Stimulated activated naive CD4-positive, alpha-beta T cell (primary cell): ENCODE data around the gene RUSF1.
"Not testable (repeated sequence)": the region's sequence is repeated elsewhere in the genome, so short reads cannot be mapped to it uniquely, and the experiment has no call there.

ENCODE experiments used
- DNase-seq, 6 experiments: peaks; one replicate each; lab custom pipeline; 2025; lab: John Stamatoyannopoulos, UW

RUSF1 gene

GRCh38 chr16:31507929-31508705 lies at the start of gene RUSF1:
TSS of gene RUSF1 (minus strand) at chr16:31508391. CDS start at chr16:31508373, 18 bp downstream.
- peak; percentile 62 to 77 (median 72) for DNase-seq

DNA sequence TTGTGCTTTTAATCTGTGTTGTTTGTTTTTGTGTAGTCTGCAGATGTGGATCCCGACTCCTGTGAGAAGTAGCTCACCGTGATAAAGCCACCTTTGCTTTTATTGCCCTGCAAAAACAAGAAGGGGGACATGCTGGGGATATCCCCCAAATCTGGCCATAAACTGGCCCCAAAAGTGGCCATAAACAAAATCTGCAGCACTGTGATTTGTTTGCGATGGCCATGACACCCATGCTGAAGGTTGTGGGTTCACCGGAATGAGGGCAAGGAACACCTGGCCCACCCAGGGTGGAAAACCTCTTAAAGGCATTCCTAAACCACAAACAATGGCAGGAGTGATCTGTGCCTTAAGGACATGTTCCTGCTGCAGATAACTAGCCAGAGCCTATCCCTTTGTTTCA lies 34.6 kb upstream of the RUSF1 start:
- no peak for DNase-seq

DNA sequence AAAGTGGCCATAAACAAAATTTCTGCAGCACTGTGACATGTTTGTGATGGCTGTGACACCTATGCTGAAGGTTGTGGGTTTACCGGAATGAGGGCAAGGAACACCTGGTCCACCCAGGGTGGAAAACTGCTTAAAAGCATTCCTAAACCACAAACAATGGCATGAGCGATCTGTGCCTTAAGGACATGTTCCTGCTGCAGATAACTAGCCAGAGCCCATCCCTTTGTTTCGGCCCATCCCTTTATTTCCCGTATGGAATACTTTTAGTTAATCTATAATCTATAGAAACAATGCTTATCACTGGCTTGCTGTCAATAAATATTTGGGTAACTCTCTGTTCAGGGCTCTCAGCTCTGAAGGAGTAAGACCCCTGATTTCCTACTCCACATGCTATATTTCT lies 31.6 kb upstream of the RUSF1 start:
- DNase-seq = not testable (repeated sequence)

DNA sequence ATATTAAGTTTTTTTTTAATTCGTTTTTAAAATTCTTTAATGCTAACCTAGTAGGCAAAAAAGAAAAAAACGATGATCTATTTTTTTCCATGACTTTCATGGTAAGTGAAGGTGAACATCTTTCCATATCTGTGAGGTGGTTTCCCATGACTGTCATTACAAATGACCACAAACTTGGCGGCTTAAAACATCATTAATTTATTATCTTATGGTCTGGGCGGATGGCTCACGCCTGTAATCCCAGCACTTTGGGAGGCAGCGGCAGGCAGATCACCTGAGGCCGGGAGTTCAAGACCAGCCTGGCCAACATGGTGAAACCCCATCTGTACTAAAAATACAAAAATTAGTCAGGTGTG lies 30.0 kb upstream of the RUSF1 start:
- not testable (repeated sequence) for DNase-seq

DNA sequence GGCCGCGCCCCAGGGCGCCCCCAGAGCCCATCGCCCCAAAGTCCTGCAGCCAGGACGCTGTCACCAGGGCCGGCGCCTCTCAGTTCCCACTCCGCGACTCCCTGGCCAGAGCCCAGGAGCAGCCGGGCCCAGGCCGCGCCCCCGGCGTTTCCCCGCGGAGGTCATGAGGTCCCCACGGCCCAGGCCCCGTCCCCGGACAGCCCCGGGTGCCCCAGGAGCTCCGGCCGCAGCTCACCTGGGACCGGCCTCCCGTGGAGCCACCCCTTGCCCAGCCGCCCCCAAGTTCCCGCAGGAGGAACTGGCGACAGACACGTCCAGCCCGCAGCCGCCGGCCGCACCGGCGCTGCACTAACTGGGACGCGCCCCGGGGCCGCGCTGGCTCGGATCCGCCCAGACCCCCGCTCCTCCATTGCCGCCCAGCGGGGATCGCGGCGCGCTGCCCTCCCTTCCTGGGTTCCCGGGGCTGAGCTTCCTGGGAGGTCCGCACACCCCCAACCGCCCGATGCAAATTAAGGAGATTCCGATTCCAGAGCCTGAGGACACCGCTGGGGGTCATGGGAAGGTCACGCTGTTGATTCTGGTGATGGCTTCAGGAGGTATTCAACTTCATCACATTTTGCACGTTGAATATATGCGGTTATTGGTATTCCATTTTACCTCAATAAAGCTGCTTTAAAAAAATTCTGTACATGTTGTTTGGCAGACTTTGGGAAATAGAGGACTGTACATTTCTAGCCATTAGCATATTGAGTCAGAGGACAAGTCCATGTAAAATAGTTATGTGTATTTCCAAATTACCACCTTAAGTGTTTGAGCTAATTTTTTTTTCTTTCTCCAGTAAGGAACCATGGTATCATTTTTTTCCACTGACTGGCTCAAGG lies 29.4 kb upstream of the RUSF1 start:
- DNase-seq = no peak

DNA sequence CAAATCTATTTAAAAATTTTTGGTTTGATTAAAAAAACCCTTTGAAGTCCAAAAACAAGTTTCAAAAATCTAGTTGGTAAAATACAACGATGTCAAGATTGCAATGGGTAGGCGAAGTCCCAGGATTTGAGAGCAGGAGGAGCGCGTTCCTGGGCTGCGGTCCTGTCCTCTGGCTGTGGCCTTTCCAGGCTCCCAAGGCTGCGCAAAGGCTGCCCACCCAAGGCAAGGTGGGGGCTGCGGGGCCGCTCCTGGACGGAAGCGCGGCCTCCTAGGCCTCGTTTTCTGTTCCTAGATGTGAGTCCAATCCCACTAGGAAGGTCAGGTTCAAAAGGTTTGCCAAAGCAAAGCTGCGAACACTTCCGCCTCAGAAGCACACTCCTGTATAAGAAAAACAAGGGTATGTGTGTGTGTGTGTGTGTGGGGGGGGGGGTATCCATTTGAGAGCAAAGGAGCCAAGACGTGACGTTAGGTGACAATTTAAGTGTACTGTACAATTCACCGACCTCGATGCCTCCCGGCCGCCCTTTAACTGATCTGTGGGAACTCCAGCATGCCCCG lies 28.7 kb upstream of the RUSF1 start:
- no peak for DNase-seq

- no peak for DNase-seq
These were observed 27.5 kb upstream of the RUSF1 start for GRCh38 chr16:31535737-31536136.

DNA sequence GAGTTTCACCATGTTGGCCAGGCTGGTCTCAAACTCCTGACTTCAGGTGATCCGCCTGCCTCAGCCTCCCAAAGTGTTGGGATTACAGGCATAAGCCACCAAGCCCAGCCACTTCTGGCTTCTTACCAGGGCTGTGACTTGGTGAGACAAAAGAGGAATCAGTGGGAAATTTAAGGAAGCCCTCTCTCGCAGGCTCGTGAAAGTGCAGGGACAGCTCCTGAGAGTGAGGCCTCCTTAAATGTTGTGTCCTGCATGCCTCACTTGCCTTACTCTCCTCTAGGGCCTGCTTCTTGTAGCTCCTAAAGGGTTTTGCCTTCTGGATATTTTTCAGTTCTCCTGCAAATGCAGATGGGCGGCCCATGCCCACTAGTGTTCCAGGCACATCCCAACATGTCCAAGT lies 24.7 kb upstream of the RUSF1 start:
- DNase-seq = no peak

DNA sequence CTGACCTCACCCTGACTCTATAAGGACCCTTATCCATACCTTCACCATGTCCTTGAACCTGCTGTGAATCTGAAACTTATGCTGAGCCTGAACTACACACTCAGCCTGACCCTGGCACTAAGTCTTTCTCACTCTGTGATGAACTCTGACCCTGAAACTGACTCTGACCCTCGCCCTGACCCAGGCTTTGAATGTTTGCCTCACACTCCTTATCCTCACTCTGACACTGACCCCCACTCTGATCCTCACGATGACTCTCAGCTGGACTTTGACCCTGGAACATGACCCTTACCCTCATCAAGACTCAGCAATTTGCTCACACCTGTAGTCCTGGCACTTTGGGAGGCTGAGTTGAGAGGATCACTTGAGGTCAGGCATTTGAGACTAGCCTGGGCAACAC lies 23.9 kb upstream of the RUSF1 start:
- DNase-seq = no peak

- no peak for DNase-seq
These were observed 22.9 kb upstream of the RUSF1 start for GRCh38 chr16:31531096-31531495.

- DNase-seq = no peak
These were observed 22.2 kb upstream of the RUSF1 start for GRCh38 chr16:31530405-31530804.

DNA sequence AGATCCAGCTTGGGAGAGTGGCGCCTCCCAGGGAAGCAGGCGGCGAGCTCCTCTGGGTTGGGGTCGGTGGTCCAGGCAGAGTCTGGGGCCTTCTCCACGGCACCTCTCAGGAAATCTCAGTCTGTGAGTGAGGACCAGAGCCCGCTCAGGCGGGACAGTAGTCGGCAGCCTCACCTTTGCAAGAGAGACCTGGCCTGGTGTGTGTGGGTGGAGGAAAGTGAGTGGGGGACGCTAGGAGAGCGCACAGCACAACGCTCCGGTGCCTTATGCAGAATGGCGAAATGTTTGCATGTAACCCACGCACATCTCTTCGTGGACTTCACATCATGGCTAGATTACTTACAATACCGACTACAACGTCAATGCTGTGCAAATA lies 21.7 kb upstream of the RUSF1 start:
- no peak for DNase-seq

GRCh38 chr16:31529108-31529936 lies 21.1 kb upstream of the RUSF1 start:
- peak in 3 of 6 experiments; percentile 7 to 22 (median 16) for DNase-seq

GRCh38 chr16:31528523-31529107 lies 20.4 kb upstream of the RUSF1 start:
- no peak for DNase-seq

- DNase-seq = no peak
These were observed 19.6 kb upstream of the RUSF1 start, which contains the start of gene AHSP for GRCh38 chr16:31527734-31528274. TSS of gene AHSP (plus strand) at chr16:31527900. CDS start at chr16:31528140, 240 bp downstream.

GRCh38 chr16:31525113-31525512 lies 16.9 kb upstream of the RUSF1 start:
- no peak for DNase-seq

DNA sequence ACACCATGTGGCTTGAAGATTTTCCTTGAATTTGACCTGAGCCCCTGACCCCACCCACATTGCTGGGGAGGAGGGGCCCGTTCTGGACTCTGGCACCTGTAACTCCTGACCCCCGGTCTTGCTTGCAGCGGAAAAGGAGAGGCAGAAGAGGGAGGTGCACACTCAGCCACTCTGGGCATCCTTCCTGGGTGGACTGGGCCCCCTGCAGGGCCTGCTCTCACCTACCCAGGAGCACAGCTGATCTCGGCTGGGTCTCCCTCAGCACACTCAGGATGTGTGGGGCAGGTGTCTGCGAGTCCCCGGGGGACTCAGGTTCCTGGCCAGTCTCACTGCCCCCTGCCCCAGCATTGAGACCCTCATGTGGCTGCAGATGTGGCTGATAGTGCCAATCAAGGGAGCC lies 15.6 kb upstream of the RUSF1 start:
- DNase-seq = not testable (repeated sequence)

- DNase-seq = peak in 2 of 6 experiments; percentile 13 to 35
These were observed 13.9 kb upstream of the RUSF1 start for GRCh38 chr16:31522071-31522470.

GRCh38 chr16:31521368-31521767 lies 13.2 kb upstream of the RUSF1 start:
- no peak for DNase-seq

- no peak for DNase-seq
These were observed 11.7 kb upstream of the RUSF1 start for GRCh38 chr16:31519759-31520431.
